ENCODE results near the gene GALM.
A peak's percentile ranks its signal among the peaks of the same experiment; 100 is the strongest.

GALM gene

GRCh38 chr2:38626326-38627035, 39.4 kb upstream of the GALM start:
- no peak for DNase-seq (ENCODE audit: low spot score)
- no peak for TF ChIP-seq CTCF (IDR thresholded peaks at IDR 0.05; ENCODE audit: extremely low read depth, missing control alignments)

GRCh38 chr2:38627391-38627790, 38.5 kb upstream of the GALM start:
- TF ChIP-seq CTCF (IDR thresholded peaks at IDR 0.05; ENCODE audit: extremely low read depth, missing control alignments) = no peak
- DNase-seq (ENCODE audit: low spot score) = no peak

- TF ChIP-seq CTCF (IDR thresholded peaks at IDR 0.05; ENCODE audit: extremely low read depth, missing control alignments) = no peak
- no peak for DNase-seq (ENCODE audit: low spot score)
These were observed 36.2 kb upstream of the GALM start for GRCh38 chr2:38629684-38630083.

GRCh38 chr2:38631976-38632375, 33.9 kb upstream of the GALM start:
- DNase-seq (ENCODE audit: low spot score) = no peak
- no peak for TF ChIP-seq CTCF (IDR thresholded peaks at IDR 0.05; ENCODE audit: extremely low read depth, missing control alignments)

- no peak for DNase-seq (ENCODE audit: low spot score)
- TF ChIP-seq CTCF (IDR thresholded peaks at IDR 0.05; ENCODE audit: extremely low read depth, missing control alignments) = no peak
These were observed 32.9 kb upstream of the GALM start for GRCh38 chr2:38632980-38633379.

GRCh38 chr2:38633895-38634294, 32.0 kb upstream of the GALM start:
- DNase-seq (ENCODE audit: low spot score) = no peak
- TF ChIP-seq CTCF (IDR thresholded peaks at IDR 0.05; ENCODE audit: extremely low read depth, missing control alignments) = no peak

- TF ChIP-seq CTCF (IDR thresholded peaks at IDR 0.05; ENCODE audit: extremely low read depth, missing control alignments) = no peak
- DNase-seq (ENCODE audit: low spot score) = peak; percentile 76
These were observed 31.2 kb upstream of the GALM start for GRCh38 chr2:38634684-38635083.
